HCT116 (cell line): ENCODE results near the gene CRY2. TPM values are rescaled to one million over a fixed set of nuclear protein-coding genes. Genes with fewer than 3 reads are reported as not detected.

Experiments
- ATAC-seq: fragments of 200-7000 bp; cut with Tn5 transposase; 2 replicates; pipeline ENCODE4 v1.9.1; 2020; ENCODE audit warnings: mild to moderate bottlenecking, moderate library complexity
- BruUV-seq: library from RNA; stranded (reverse); fragments of 400-500 nt; replicated peaks from 2 replicates; lab custom pipeline; 2021; lab: Mats Ljungman, UMichigan
- CTCF ChIA-PET: fragments of 300-600 bp; sonication (Branson Sonifier 250); formaldehyde crosslinking; loops from one replicate; lab custom pipeline; 2021; ENCODE audit warnings: antibody characterized with exemption; lab: Charles Lee
- POLR2A ChIA-PET: fragments of 300-600, 350-600 bp; sonication (Branson Sonifier 250); formaldehyde crosslinking; loops from one replicate; lab custom pipeline; 2021; ENCODE audit warnings: antibody characterized with exemption; lab: Charles Lee
- RAD21 ChIA-PET, 2 experiments: fragments of 300-600 bp; sonication (Branson Sonifier 250); formaldehyde crosslinking; loops; one replicate each; lab custom pipeline; 2023; ENCODE audit warnings: low total read pairs in 2 of 2; ENCODE audit not compliant: uncharacterized antibody in 2 of 2, unreplicated experiment in 2 of 2, low non-redundant PET in 1 of 2; lab: Charles Lee
- DNase-seq: peaks from one replicate; pipeline ENCODE4 v3.0.0-alpha.2; 2010; ENCODE audit warnings: low read depth, low spot score
- H2AFZ ChIP-seq: fragments of 200-600 bp; shearing (Covaris generic), sonication (generic); 2 replicates; pipeline ENCODE4 v1.6.1; 2017; ENCODE audit warnings: low read depth, mixed run types, mixed read lengths, antibody characterized with exemption, low read length; ENCODE audit not compliant: poor library complexity, severe bottlenecking
- H3K27ac ChIP-seq: 2 replicates; pipeline ENCODE4 v1.5.1; 2012; ENCODE audit warnings: low read depth, low read length
- H3K27me3 ChIP-seq: fragments of 200-600 bp; sonication (generic); 2 replicates; pipeline ENCODE4 v1.6.1; 2016; ENCODE audit warnings: mixed run types, low read length, mixed read lengths; ENCODE audit not compliant: insufficient read depth
- H3K36me3 ChIP-seq, 2 experiments: fragments of 200-500 bp in 1 of 2; fragments of 200-600 bp in 1 of 2; sonication (Bioruptor generic) in 1 of 2; sonication (generic) in 1 of 2; 2 replicates each; pipeline versions ENCODE4 v1.5.1 to v1.6.1; 2014 to 2016; ENCODE audit warnings: low read length in 2 of 2, inconsistent platforms in 1 of 2, mixed read lengths in 1 of 2, mixed run types in 1 of 2; ENCODE audit not compliant: insufficient read depth in 2 of 2, control insufficient read depth in 1 of 2
- H3K4me1 ChIP-seq, 2 experiments: fragments of 200-600 bp in 1 of 2; sonication (generic) in 1 of 2; 2 replicates each; pipeline versions ENCODE4 v1.5.1 to v1.6.1; 2012 to 2017; ENCODE audit warnings: low read length in 2 of 2, inconsistent platforms in 1 of 2, mild to moderate bottlenecking in 1 of 2, mixed read lengths in 1 of 2, mixed run types in 1 of 2, moderate library complexity in 1 of 2; ENCODE audit not compliant: insufficient read depth in 2 of 2, control insufficient read depth in 1 of 2
- H3K4me2 ChIP-seq: fragments of 200-600 bp; sonication (generic); 2 replicates; pipeline ENCODE4 v1.6.1; 2017; ENCODE audit warnings: mixed run types, low read length, mixed read lengths
- H3K4me3 ChIP-seq, 2 experiments: fragments of 200-600 bp in 1 of 2; sonication (generic) in 1 of 2; replicated peaks in 1 of 2; 2 replicates each; pipeline ENCODE4 v1.5.1; 2011 to 2016; ENCODE audit warnings: low read length in 2 of 2, control low read depth in 1 of 2, low read depth in 1 of 2, mild to moderate bottlenecking in 1 of 2, mixed read lengths in 1 of 2, mixed run types in 1 of 2
- H3K79me2 ChIP-seq: fragments of 200-600 bp; sonication (generic); 2 replicates; pipeline ENCODE4 v1.6.1; 2017; ENCODE audit warnings: mild to moderate bottlenecking, mixed run types, low read length, moderate library complexity, mixed read lengths; ENCODE audit not compliant: insufficient read depth
- H3K9ac ChIP-seq: fragments of 200-600 bp; sonication (generic); 2 replicates; pipeline ENCODE4 v1.6.1; 2016; ENCODE audit warnings: low read length, mixed read lengths
- H3K9me2 ChIP-seq: fragments of 200-600 bp; sonication (generic), shearing (Covaris generic); 2 replicates; pipeline ENCODE4 v1.6.1; 2017; ENCODE audit warnings: mixed run types, mild to moderate bottlenecking, moderate library complexity; ENCODE audit not compliant: insufficient read depth
- H3K9me3 ChIP-seq, 2 experiments: fragments of 200-500 bp in 1 of 2; fragments of 200-600 bp in 1 of 2; sonication (Bioruptor generic) in 1 of 2; sonication (generic) in 1 of 2; 2 replicates each; pipeline ENCODE4 v1.6.1; 2014 to 2017; ENCODE audit warnings: low read length in 2 of 2, mixed read lengths in 2 of 2, inconsistent platforms in 1 of 2, low read depth in 1 of 2, mild to moderate bottlenecking in 1 of 2, mixed run types in 1 of 2, moderate library complexity in 1 of 2; ENCODE audit not compliant: control insufficient read depth in 1 of 2, insufficient read depth in 1 of 2
- H4K20me1 ChIP-seq: fragments of 200-600 bp; sonication (generic), shearing (Covaris generic); 2 replicates; pipeline ENCODE4 v1.6.1; 2017; ENCODE audit warnings: mixed run types, mild to moderate bottlenecking, moderate library complexity; ENCODE audit not compliant: insufficient read depth
- ATF3 ChIP-seq: IDR thresholded peaks from 2 replicates; pipeline ENCODE4 v1.6.1; 2012
- CBX3 ChIP-seq: IDR thresholded peaks from 2 replicates; pipeline ENCODE4 v1.6.1; 2012; ENCODE audit warnings: low read depth
- EZH2 ChIP-seq: fragments of 200-600 bp; sonication (generic); IDR thresholded peaks from 2 replicates; pipeline ENCODE4 v1.6.1; 2017; ENCODE audit warnings: antibody characterized with exemption, mixed run types
- EZH2phosphoT487 ChIP-seq: fragments of 200-600 bp; IDR thresholded peaks from 2 replicates; pipeline ENCODE4 v1.6.1; 2018; ENCODE audit warnings: antibody characterized with exemption, borderline replicate concordance
- FOSL1 ChIP-seq: IDR thresholded peaks from 2 replicates; pipeline ENCODE4 v1.6.1; 2012; ENCODE audit warnings: low read depth
- JUND ChIP-seq: IDR thresholded peaks from 2 replicates; pipeline ENCODE4 v1.6.1; 2012
- POLR2AphosphoS5 ChIP-seq: IDR thresholded peaks from 2 replicates; pipeline ENCODE4 v1.6.1; 2011; ENCODE audit warnings: mild to moderate bottlenecking, low read depth, low read length, moderate library complexity
- RAD21 ChIP-seq: IDR thresholded peaks from 2 replicates; pipeline ENCODE4 v1.6.1; 2012; ENCODE audit warnings: low read depth, mild to moderate bottlenecking
- REST ChIP-seq: IDR thresholded peaks from 2 replicates; pipeline ENCODE4 v1.6.1; 2012; ENCODE audit warnings: low read depth
- TCF7L2 ChIP-seq: IDR thresholded peaks from 2 replicates; pipeline ENCODE4 v1.7.0; 2011; ENCODE audit warnings: borderline replicate concordance, inconsistent platforms; ENCODE audit not compliant: insufficient read depth, insufficient read length; ENCODE audit errors: extremely low read depth
- ZBTB33 ChIP-seq: IDR thresholded peaks from 2 replicates; pipeline ENCODE4 v1.6.1; 2011; ENCODE audit warnings: mild to moderate bottlenecking, low read length, moderate library complexity; ENCODE audit not compliant: insufficient replicate concordance; ENCODE audit errors: extremely low read depth
- intact Hi-C: fragments of 100-400 bp; cut with micrococcal nuclease; formaldehyde crosslinking; loops from 2 replicates; pipeline ENCODE4 v1.10.0; 2022
- total RNA-seq: library from RNA; stranded (reverse); gene quantifications from one replicate; pipeline ENCODE4 v1.2.1, GENCODE V29; 2021; ENCODE audit not compliant: unreplicated experiment
- TF ChIP-seq, protein P1 (sequence below): IDR thresholded peaks from 2 replicates; pipeline ENCODE4 v1.6.1; 2012

The CRY2 gene
- total RNA-seq, 1 experiment from 2014 or later, result 18.0 TPM

GRCh38 chr11:45927684-45928413, 80.6 kb downstream of the CRY2 start:
- POLR2A ChIA-PET, result interaction anchor here (1.1 kb wide), 1 partner anchor 10 kb away, joined by 3 read pairs; the partner anchor contains the start of gene PEX16
- no TSS peak for BruUV-seq

More at GRCh38 chr11:45927684-45928413, 80.6 kb downstream of the CRY2 start:
- no peaks in the 10 kb centered on the region for H3K27me3 ChIP-seq
- H3K4me3 ChIP-seq, result no peak overlapping the region
- intact Hi-C loops, result no loop called here
- H3K4me1 ChIP-seq, result peaks cover 0 to 11% of the 10 kb centered on the region in 2 experiments; a peak in 3 of 4 replicates
- no peak overlapping the region for H2AFZ ChIP-seq
- H3K27ac ChIP-seq, result no peak overlapping the region
- H3K9me2 ChIP-seq, result no peaks in the 10 kb centered on the region
- TF ChIP-seq FOSL1, result no peak
- TF ChIP-seq REST, result no peak
- TF ChIP-seq CBX3, result no peak
- TF ChIP-seq ZBTB33, result no peak
- TF ChIP-seq JUND, result no peak
- TF ChIP-seq RAD21, result no peak
- TF ChIP-seq POLR2AphosphoS5, result no peak
- TF ChIP-seq, protein P1, sequence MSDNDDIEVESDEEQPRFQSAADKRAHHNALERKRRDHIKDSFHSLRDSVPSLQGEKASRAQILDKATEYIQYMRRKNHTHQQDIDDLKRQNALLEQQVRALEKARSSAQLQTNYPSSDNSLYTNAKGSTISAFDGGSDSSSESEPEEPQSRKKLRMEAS, result no peak
- no peak for TF ChIP-seq ATF3
- no peak for TF ChIP-seq EZH2
- TF ChIP-seq TCF7L2, result no peak
- no peak for TF ChIP-seq EZH2phosphoT487
- TF ChIP-seq, all 23 proteins: peak for 0
- H3K4me2 ChIP-seq, result no peak overlapping the region
- ATAC-seq (no peak), DNase-seq (no peak)
- H4K20me1 ChIP-seq, result no peaks in the 10 kb centered on the region
- no peaks in the 10 kb centered on the region for H3K9me3 ChIP-seq
- no peak overlapping the region for H3K9ac ChIP-seq
- ChIA-PET RAD21 (no interaction called here), CTCF (no interaction called here)
- peaks cover 14% of the 10 kb centered on the region for H3K79me2 ChIP-seq
- peaks cover 4 to 32% of the 10 kb centered on the region in 2 experiments for H3K36me3 ChIP-seq
